ENCODE results near the gene SUB1.

DNA sequence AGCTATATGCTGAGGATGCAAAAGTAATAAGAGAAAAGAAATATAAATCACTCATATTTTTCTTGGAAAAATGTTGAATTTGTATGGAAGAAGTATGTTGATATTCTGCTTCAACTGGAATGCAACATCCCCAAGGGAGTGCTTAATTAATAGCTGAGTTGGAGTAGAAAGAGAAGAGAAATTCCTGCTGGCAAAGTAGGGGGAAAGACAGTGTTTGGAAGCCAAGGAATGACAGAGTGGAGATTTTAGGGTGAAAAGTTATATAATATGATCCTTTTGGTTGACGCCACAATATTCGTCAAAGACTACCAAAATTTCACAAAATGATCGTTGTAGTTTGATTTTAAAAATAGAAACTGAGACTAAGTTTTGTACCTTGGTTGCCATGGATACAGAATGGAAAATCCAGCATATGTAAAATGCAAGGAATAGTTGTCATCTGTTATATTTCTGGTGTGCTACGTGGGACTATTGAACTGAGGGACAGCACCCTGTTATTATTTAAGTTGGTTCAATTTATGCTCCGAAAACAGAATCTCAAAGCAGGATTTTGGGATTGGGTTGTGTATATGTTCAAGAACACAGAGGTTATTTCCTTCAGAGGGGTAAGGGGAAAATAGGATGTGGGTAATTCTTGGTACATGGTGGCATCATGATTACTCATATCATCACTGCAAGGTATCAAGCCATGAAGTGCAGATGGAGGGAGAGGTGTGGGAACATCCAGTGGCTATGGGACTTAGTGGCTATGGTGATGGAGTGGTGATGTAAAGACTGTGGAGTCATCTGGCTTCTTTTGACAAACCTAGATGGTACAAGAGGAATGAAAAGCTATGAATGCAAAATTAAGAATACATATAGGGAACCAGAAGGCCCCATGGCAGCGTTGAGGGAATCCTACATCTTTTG lies 61.0 kb downstream of the SUB1 start:
- TF ChIP-seq, protein P1, sequence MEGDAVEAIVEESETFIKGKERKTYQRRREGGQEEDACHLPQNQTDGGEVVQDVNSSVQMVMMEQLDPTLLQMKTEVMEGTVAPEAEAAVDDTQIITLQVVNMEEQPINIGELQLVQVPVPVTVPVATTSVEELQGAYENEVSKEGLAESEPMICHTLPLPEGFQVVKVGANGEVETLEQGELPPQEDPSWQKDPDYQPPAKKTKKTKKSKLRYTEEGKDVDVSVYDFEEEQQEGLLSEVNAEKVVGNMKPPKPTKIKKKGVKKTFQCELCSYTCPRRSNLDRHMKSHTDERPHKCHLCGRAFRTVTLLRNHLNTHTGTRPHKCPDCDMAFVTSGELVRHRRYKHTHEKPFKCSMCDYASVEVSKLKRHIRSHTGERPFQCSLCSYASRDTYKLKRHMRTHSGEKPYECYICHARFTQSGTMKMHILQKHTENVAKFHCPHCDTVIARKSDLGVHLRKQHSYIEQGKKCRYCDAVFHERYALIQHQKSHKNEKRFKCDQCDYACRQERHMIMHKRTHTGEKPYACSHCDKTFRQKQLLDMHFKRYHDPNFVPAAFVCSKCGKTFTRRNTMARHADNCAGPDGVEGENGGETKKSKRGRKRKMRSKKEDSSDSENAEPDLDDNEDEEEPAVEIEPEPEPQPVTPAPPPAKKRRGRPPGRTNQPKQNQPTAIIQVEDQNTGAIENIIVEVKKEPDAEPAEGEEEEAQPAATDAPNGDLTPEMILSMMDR (IDR thresholded peaks at IDR 0.05; ENCODE audit: insufficient read depth, low read depth, low read length) = no peak
- TF ChIP-seq EZH2 (IDR thresholded peaks at IDR 0.05; ENCODE audit: insufficient read depth, low read length) = no peak
